GM12891 (cell line): Measurements from ENCODE around the gene VGLL4.

Experiments used
- DNase-seq: peaks from one replicate; pipeline ENCODE4 v3.0.0; 2011; ENCODE audit warnings: low spot score; ENCODE audit not compliant: insufficient read length
- FAIRE-seq: peaks from 2 replicates; lab custom pipeline; 2011; peaks lifted over from hg19 to GRCh38; lab: Jason Lieb, UNC
- PAX5 ChIP-seq: IDR thresholded peaks from 2 replicates; pipeline ENCODE4 v1.6.1; 2011; ENCODE audit warnings: low read length, moderate library complexity, mild to moderate bottlenecking; ENCODE audit not compliant: insufficient read depth, severe bottlenecking
- POLR2A ChIP-seq: IDR thresholded peaks from 2 replicates; pipeline ENCODE4 v1.6.1; 2011; ENCODE audit warnings: low read depth, low read length, control low read depth
- POLR2AphosphoS5 ChIP-seq: IDR thresholded peaks from 2 replicates; pipeline ENCODE4 v1.6.1; 2011; ENCODE audit warnings: low read depth, low read length, control low read depth
- POU2F2 ChIP-seq: IDR thresholded peaks from 2 replicates; pipeline ENCODE4 v1.6.1; 2011; ENCODE audit warnings: low read depth, mild to moderate bottlenecking, control low read depth, low read length, moderate library complexity
- SPI1 ChIP-seq: IDR thresholded peaks from 2 replicates; pipeline ENCODE4 v1.6.1; 2011; ENCODE audit warnings: low read depth, low read length, control low read depth
- TAF1 ChIP-seq: IDR thresholded peaks from 2 replicates; pipeline ENCODE4 v1.6.1; 2011; ENCODE audit warnings: low read depth, low read length, control low read depth

Gene VGLL4

DNA sequence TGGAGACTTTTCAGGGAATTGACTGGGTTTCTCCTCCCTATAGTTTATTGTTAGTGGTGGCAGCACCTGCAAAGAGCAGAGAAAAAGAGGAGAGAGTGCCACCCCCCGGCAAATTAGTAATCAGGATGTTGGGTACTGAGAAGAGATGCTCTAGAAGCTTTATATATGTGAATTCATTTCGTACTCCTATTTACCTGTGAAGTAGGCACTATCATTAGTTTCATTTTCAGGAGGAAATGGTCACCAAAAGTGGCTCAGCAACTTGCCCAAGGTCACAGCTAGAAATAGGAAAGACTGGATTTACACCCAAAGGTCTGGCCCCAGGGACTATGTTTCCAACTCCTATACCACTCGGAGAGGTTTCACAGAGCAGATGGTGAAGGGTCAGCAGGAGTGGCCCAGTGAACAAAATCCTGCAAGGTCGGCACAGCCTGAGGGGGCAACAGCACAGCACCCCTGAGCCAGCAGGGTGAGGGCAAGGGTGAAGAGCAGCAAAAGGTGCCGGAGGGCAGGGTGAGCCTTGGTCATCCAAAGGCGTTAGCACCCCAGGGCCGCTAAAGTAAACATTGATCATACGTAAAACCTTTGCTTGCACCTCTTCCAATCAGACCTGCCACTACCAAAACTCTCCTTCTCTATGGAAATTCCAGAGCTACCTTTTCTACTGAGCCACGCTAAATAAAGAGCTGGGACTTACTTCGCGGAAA, 23.6 kb downstream of the VGLL4 start:
- FAIRE-seq (no peak), DNase-seq (no peak)
- no peak for TF ChIP-seq TAF1
- no peak for TF ChIP-seq PAX5
- peak; percentile 77 for TF ChIP-seq SPI1

- FAIRE-seq (no peak), DNase-seq (no peak)
- no peak for TF ChIP-seq TAF1
- TF ChIP-seq PAX5, result no peak
- no peak for TF ChIP-seq POLR2A
Observed at GRCh38 chr3:11619461-11619860, 24.3 kb downstream of the VGLL4 start.

- TF ChIP-seq POLR2AphosphoS5, result no peak
- no peak for TF ChIP-seq SPI1
- no peak for TF ChIP-seq PAX5
- no peak for TF ChIP-seq POLR2A
- TF ChIP-seq TAF1, result no peak
- TF ChIP-seq POU2F2, result no peak
- DNase-seq (no peak), FAIRE-seq (no peak)
Observed at GRCh38 chr3:11618904-11619303, 24.8 kb downstream of the VGLL4 start.

DNA sequence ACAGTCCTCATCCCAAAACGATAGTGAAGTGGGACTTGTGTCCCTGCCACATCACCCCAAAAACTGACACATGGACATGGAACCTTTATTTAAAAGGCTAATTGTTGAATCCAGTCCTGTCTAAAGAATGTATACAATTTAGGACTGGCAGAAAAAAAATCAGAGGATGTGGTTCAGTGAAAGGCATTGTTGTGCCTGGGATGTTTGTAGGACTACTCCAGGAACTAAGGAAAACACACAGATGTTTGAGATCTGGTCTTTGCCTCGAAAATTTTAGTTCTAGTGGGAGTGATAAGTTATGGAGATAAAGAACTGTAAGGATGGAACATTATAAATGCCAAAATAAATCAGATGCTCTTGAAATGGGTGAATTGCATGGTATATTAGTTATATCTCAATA, 27.2 kb downstream of the VGLL4 start:
- TF ChIP-seq POLR2A (no peak), SPI1 (no peak), POLR2AphosphoS5 (no peak), PAX5 (no peak), POU2F2 (no peak), TAF1 (no peak)
- no peak for FAIRE-seq
- no peak for DNase-seq

- no peak for DNase-seq
- FAIRE-seq, result no peak
Observed at GRCh38 chr3:11613851-11614487, 29.7 kb downstream of the VGLL4 start.

GRCh38 chr3:11613319-11613718, 30.4 kb downstream of the VGLL4 start:
- FAIRE-seq (no peak), DNase-seq (no peak)
- no peak for TF ChIP-seq POLR2AphosphoS5
- TF ChIP-seq TAF1, result no peak
- no peak for TF ChIP-seq PAX5
- no peak for TF ChIP-seq POU2F2
- no peak for TF ChIP-seq POLR2A
- TF ChIP-seq SPI1, result no peak

More at GRCh38 chr3:11613851-11614487, 29.7 kb downstream of the VGLL4 start:
- TF ChIP-seq SPI1 (no peak), POU2F2 (no peak), PAX5 (no peak), POLR2AphosphoS5 (no peak), POLR2A (no peak), TAF1 (no peak)

GRCh38 chr3:11612515-11613188, 31.1 kb downstream of the VGLL4 start:
- no peak for DNase-seq
- no peak for FAIRE-seq
- TF ChIP-seq POU2F2, result no peak
- no peak for TF ChIP-seq POLR2A
- TF ChIP-seq POLR2AphosphoS5, result no peak
- TF ChIP-seq PAX5, result no peak
- TF ChIP-seq TAF1, result no peak
- no peak for TF ChIP-seq SPI1

DNA sequence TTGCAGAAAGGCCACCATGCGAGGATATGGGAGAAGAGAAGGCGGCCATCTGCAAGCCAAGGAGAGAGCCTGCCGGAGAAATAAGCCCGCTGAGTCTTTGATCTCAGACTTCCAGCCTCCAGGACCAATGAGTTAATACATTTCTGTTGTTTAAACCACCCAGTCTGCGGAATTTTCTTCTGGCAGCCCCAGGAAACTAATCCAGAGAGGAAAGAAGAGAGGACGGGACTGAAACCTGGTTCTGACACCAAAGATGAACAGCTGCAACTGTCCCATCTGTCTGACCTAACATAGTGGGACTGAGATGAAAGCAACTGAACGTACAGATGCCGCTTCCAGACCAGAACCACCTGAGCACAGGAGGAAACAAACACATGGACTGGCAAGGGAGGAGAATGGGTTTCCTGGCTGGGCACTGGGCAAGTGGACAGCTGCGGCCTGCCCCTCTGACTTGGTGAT, 32.3 kb downstream of the VGLL4 start:
- FAIRE-seq, result no peak
- no peak for DNase-seq
- TF ChIP-seq POU2F2, result no peak
- no peak for TF ChIP-seq SPI1
- TF ChIP-seq POLR2A, result no peak

DNA sequence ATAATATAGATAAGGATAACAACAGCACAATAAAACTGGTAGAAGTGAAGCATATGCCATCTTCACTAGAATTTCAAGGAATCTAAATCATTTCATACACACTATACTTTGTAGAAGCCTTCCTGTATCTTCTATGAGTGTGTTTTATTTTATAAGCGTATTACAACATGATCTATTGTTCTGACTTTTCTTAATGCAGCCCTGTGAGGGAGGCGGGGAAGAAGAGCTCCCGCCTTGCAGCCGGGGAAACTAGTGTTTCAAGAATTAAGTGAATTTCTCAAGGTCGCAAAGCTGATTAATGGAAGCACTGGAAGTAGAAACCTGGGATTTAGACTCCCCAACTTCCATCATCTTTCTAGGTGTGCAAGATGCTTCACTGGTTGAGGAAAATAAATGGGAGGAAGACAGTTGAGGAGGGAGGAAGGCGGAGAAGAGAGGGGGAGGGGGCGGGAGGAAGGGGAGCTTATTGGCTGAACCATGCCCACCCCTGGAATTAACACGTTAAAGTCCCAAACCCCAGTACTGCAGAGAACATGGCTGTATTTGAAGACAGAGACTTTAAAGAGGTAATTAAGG, 32.9 kb downstream of the VGLL4 start:
- TF ChIP-seq SPI1, result no peak
- TF ChIP-seq POLR2A, result no peak
- no peak for TF ChIP-seq POU2F2
- no peak for TF ChIP-seq TAF1
- no peak for TF ChIP-seq POLR2AphosphoS5
- no peak for TF ChIP-seq PAX5
- no peak for DNase-seq
- FAIRE-seq, result no peak
